K562 (cell line): ENCODE data around the gene CENPH. TPM values are rescaled to one million over a fixed set of nuclear protein-coding genes. Genes with fewer than 3 reads are reported as not detected.

Source experiments
- ATAC-seq: fragments of 200-7000 bp; cut with Tn5 transposase; 3 replicates; pipeline ENCODE4 v1.9.1; 2020; ENCODE audit warnings: moderate library complexity
- BruUV-seq: library from RNA; stranded (reverse); fragments of 400-500 nt; replicated peaks from 2 replicates; lab custom pipeline; 2021; lab: Mats Ljungman, UMichigan
- CTCF ChIA-PET: fragments of 300-600 bp; formaldehyde crosslinking; extraction: SDS; loops from one replicate; lab custom pipeline; 2021; ENCODE audit warnings: low intra/inter-chr PET ratio; lab: Yijun Ruan, JAX
- POLR2A ChIA-PET: fragments of 300-600, 350-650 bp; sonication (Branson Sonifier 250); formaldehyde crosslinking; extraction: SDS; loops from one replicate; lab custom pipeline; 2021; ENCODE audit warnings: antibody characterized with exemption, inconsistent platforms; lab: Yijun Ruan, JAX
- DNase-seq, 4 experiments: peaks; one replicate each; pipeline versions ENCODE4 v3.0.0 to v3.0.0-alpha.2; 2011 to 2018; ENCODE audit warnings: low spot score in 3 of 4, mixed read lengths in 3 of 4; ENCODE audit errors: extremely low read depth in 1 of 4
- FAIRE-seq: peaks from 2 replicates; lab custom pipeline; 2011; peaks lifted over from hg19 to GRCh38; lab: Jason Lieb, UNC
- H2AFZ ChIP-seq: 2 replicates; pipeline ENCODE4 v1.6.0; 2011; ENCODE audit warnings: low read depth, low read length, control low read depth, inconsistent platforms
- H3K27ac ChIP-seq: fragments of 200-600 bp; 3 replicates; pipeline ENCODE4 v1.8.0; 2011; ENCODE audit warnings: low read depth, mild to moderate bottlenecking, control low read depth, inconsistent platforms, low read length, moderate library complexity, mixed read lengths; ENCODE audit errors: extremely low read depth
- H3K27me3 ChIP-seq, 2 experiments: fragments of 300-600 bp in 1 of 2; 2 replicates in 1 of 2; 3 replicates in 1 of 2; pipeline versions ENCODE4 v1.6.0 to v1.8.0; 2011; ENCODE audit warnings: inconsistent platforms in 2 of 2, low read length in 2 of 2, mild to moderate bottlenecking in 1 of 2, mixed read lengths in 1 of 2, moderate library complexity in 1 of 2; ENCODE audit not compliant: control insufficient read depth in 2 of 2, insufficient read depth in 2 of 2
- H3K36me3 ChIP-seq: fragments of 300-600 bp; 3 replicates; pipeline ENCODE4 v1.8.0; 2011; ENCODE audit warnings: mild to moderate bottlenecking, low read length, inconsistent platforms; ENCODE audit not compliant: control insufficient read depth, insufficient read depth
- H3K4me1 ChIP-seq, 2 experiments: fragments of 200-600 bp in 1 of 2; replicated peaks in 1 of 2; 2 replicates in 1 of 2; 3 replicates in 1 of 2; pipeline versions ENCODE4 v1.5.1 to v1.8.0; 2011; ENCODE audit warnings: inconsistent platforms in 2 of 2, low read length in 2 of 2, mild to moderate bottlenecking in 1 of 2, mixed read lengths in 1 of 2, moderate library complexity in 1 of 2; ENCODE audit not compliant: control insufficient read depth in 2 of 2, insufficient read depth in 2 of 2
- H3K4me2 ChIP-seq: 2 replicates; pipeline ENCODE4 v1.6.1; 2011; ENCODE audit warnings: low read length, control low read depth, inconsistent platforms, mixed read lengths; ENCODE audit not compliant: insufficient read depth
- H3K4me3 ChIP-seq: fragments of 200-600 bp; sonication (generic), shearing (Covaris generic); 2 replicates; pipeline ENCODE4 v1.5.1; 2016; ENCODE audit warnings: control low read depth, inconsistent platforms
- H3K79me2 ChIP-seq: fragments of 200-600 bp; 3 replicates; pipeline ENCODE4 v1.8.0; 2011; ENCODE audit warnings: low read length, inconsistent platforms; ENCODE audit not compliant: control insufficient read depth, insufficient read depth
- H3K9ac ChIP-seq, 2 experiments: 2 replicates each; pipeline versions ENCODE4 v1.6.0 to v1.6.1; 2011; ENCODE audit warnings: low read depth in 2 of 2, low read length in 2 of 2, control low read depth in 1 of 2, inconsistent platforms in 1 of 2, mild to moderate bottlenecking in 1 of 2, mixed read lengths in 1 of 2; ENCODE audit not compliant: insufficient read depth in 1 of 2
- H3K9me1 ChIP-seq: one replicate; pipeline ENCODE4 v1.6.0; 2011; ENCODE audit warnings: inconsistent platforms, mild to moderate bottlenecking, low read length, moderate library complexity; ENCODE audit not compliant: control insufficient read depth, insufficient read depth
- H3K9me3 ChIP-seq: replicated peaks from 2 replicates; pipeline ENCODE4 v1.5.1; 2011; ENCODE audit warnings: low read depth, low read length, inconsistent platforms; ENCODE audit not compliant: control insufficient read depth, insufficient read depth
- H4K20me1 ChIP-seq: replicated peaks from 2 replicates; pipeline ENCODE4 v1.6.1; 2011; ENCODE audit warnings: low read length, inconsistent platforms, mixed read lengths; ENCODE audit not compliant: control insufficient read depth, insufficient read depth
- AFF1 ChIP-seq, 2 experiments: fragments of 450-650 bp; IDR thresholded peaks; 2 replicates each; pipeline ENCODE4 v1.6.1; 2018; ENCODE audit warnings: mild to moderate bottlenecking in 2 of 2, low read depth in 1 of 2; ENCODE audit not compliant: partially characterized antibody in 2 of 2
- BHLHE40 ChIP-seq: IDR thresholded peaks from 2 replicates; pipeline ENCODE4 v1.6.1; 2011; ENCODE audit warnings: low read length, improper control_type of control experiment
- CBFA2T3 ChIP-seq: fragments of 450-650 bp; IDR thresholded peaks from 2 replicates; pipeline ENCODE4 v1.6.1; 2017
- CTBP1 ChIP-seq: fragments of 450-650 bp; IDR thresholded peaks from 2 replicates; pipeline ENCODE4 v1.6.1; 2016; ENCODE audit warnings: borderline replicate concordance
- EGR1 ChIP-seq: fragments of 450-650 bp; conservative IDR thresholded peaks from 2 replicates; pipeline ENCODE4 v1.6.1; 2017; ENCODE audit warnings: mild to moderate bottlenecking
- ESRRA ChIP-seq: fragments of 450-650 bp; IDR thresholded peaks from 2 replicates; pipeline ENCODE4 v1.6.1; 2014; ENCODE audit warnings: low read depth, mild to moderate bottlenecking, moderate library complexity, borderline replicate concordance
- HDAC1 ChIP-seq, 2 experiments: fragments of 450-650 bp; IDR thresholded peaks; 2 replicates each; pipeline ENCODE4 v1.6.1; 2016 to 2017; ENCODE audit warnings: inconsistent platforms in 1 of 2, mild to moderate bottlenecking in 1 of 2, moderate library complexity in 1 of 2
- KHSRP ChIP-seq: fragments of 450-650 bp; IDR thresholded peaks from 2 replicates; pipeline ENCODE4 v1.6.1; 2017
- MYC ChIP-seq, 2 experiments: fragments of 250-450 bp in 1 of 2; sonication (Bioruptor Pico) in 1 of 2; IDR thresholded peaks; 2 replicates each; pipeline versions ENCODE4 v1.5.1 to v1.6.1; 2012 to 2021; ENCODE audit warnings: low read depth in 2 of 2, borderline replicate concordance in 1 of 2, improper control_type of control experiment in 1 of 2, low read length in 1 of 2, mild to moderate bottlenecking in 1 of 2, moderate library complexity in 1 of 2
- NR2C1 ChIP-seq, 2 experiments: fragments of 450-650 bp; IDR thresholded peaks; 2 replicates each; pipeline ENCODE4 v1.6.1; 2017; ENCODE audit warnings: mild to moderate bottlenecking in 2 of 2, antibody characterized with exemption in 1 of 2, inconsistent platforms in 1 of 2, missing compliant biosample characterization in 1 of 2, missing genetic modification characterization in 1 of 2
- RNF219 ChIP-seq: fragments of 250-450 bp; sonication (Bioruptor Pico); IDR thresholded peaks from 2 replicates; pipeline ENCODE4 v1.5.0; 2022; ENCODE audit warnings: mild to moderate bottlenecking
- ZBTB17 ChIP-seq: fragments of 450-650 bp; formaldehyde crosslinking; IDR thresholded peaks from 2 replicates; pipeline ENCODE4 v1.4.0; 2020; ENCODE audit warnings: mild to moderate bottlenecking
- ZBTB26 ChIP-seq: fragments of 450-650 bp; formaldehyde crosslinking; IDR thresholded peaks from 2 replicates; pipeline ENCODE4 v1.4.0; 2022; ENCODE audit warnings: missing genetic modification characterization
- WGBS: fragments of 100-300 bp; shearing (Covaris generic); methylation state at CpG from one replicate; pipeline ENCODE4 v1.1.6; 2016; ENCODE audit warnings: low coverage, mixed read lengths; ENCODE audit not compliant: insufficient coverage; ENCODE audit errors: missing lambda C conversion rate; 5-methylcytosine and 5-hydroxymethylcytosine counted together
- in situ Hi-C: fragments of 300-500 bp; cut with MboI; formaldehyde crosslinking; loops from 4 replicates; pipeline ENCODE4 v1.15.0; 2018; ENCODE audit warnings: inconsistent platforms, mixed read lengths
- intact Hi-C: fragments of 100-400 bp; cut with micrococcal nuclease; formaldehyde crosslinking; loops from 2 replicates; pipeline ENCODE4 v1.14.2; 2022
- polyA plus RNA-seq, 8 experiments: library from polyadenylated mRNA; depleted of rRNA in 4 of 8; stranded (reverse) in 5 of 8; unstranded in 3 of 8; fragments of >200 nt; fragmentation: Nextera tagmentation in 2 of 8; fragmentation: Illumina TruSeq in 1 of 8; extraction: Ambion mirVana in 2 of 8; extraction: Trizol in 1 of 8; gene quantifications; 2 replicates each; pipeline versions ENCODE4 v1.2.1 to v1.2.3, GENCODE V29; 2011 to 2014; ENCODE audit warnings: inconsistent platforms in 1 of 8, missing spikeins in 1 of 8
- total RNA-seq, 7 experiments: library from RNA; depleted of rRNA in 6 of 7; stranded (reverse); fragments of >200 nt in 6 of 7; fragmentation: Illumina TruSeq in 2 of 7; extraction: Trizol in 2 of 7; gene quantifications; 2 replicates each; pipeline versions ENCODE4 v1.2.1 to v1.2.3, GENCODE V29; 2011 to 2021; ENCODE audit warnings: low replicate concordance in 1 of 7

Gene CENPH
- total and polyA plus RNA-seq, 9 of the 15 experiments (the other 6 are each of a cell fraction or from before 2014, with no cell fraction given), result 10.5 to 124 (median 74.9) TPM

- TF ChIP-seq EGR1 (0 out of 2 replicates have a peak, but pooled peaks have one; percentile 17), NR2C1 (IDR thresholded peaks at IDR 0.05) (peak; percentile 36; the same call in 1 of the 2 replicates), NR2C1 (tag; IDR thresholded peaks at IDR 0.05) (peak; percentile 43), HDAC1 (IDR thresholded peaks at IDR 0.05) (peak in 1 of 2 experiments; percentile 54; a peak in 1 of 4 replicates), CBFA2T3 (peak; percentile 80), CTBP1 (peak; percentile 42; the same call in 1 of the 2 replicates)
Measured at GRCh38 chr5:69220833-69221232, 31.4 kb downstream of the CENPH start (continued).

- in situ Hi-C loops, result no loop called here
- H3K27me3 ChIP-seq, result no peaks in the 10 kb centered on the region
- H3K9me1 ChIP-seq, result no peaks in the 10 kb centered on the region
- no peak for DNase-seq
- H4K20me1 ChIP-seq, result no peaks in the 10 kb centered on the region
- ChIA-PET CTCF (no interaction called here), POLR2A (no interaction called here)
- H3K9me3 ChIP-seq, result 0 out of 2 replicates have a peak, but pooled peaks cover 3% of the 10 kb centered on the region
- no TSS peak for BruUV-seq
- 85% methylated on average over 8 of the region's 8 CpGs for WGBS
- no peak overlapping the region for H2AFZ ChIP-seq
- H3K79me2 ChIP-seq, result peaks cover 39% of the 10 kb centered on the region
- intact Hi-C loops, result no loop called here
- FAIRE-seq, result no peak
- peaks cover 2 to 8% of the 10 kb centered on the region in 2 experiments; a peak in 4 of 5 replicates for H3K4me1 ChIP-seq
- no peak overlapping the region for H3K9ac ChIP-seq
- H3K4me3 ChIP-seq, result no peak overlapping the region
- H3K4me2 ChIP-seq, result no peak overlapping the region
- peaks cover 55% of the 10 kb centered on the region for H3K36me3 ChIP-seq
- ATAC-seq, result no peak
- H3K27ac ChIP-seq, result no peak overlapping the region
- TF ChIP-seq BHLHE40 (no peak), KHSRP (no peak), MYC (IDR thresholded peaks at IDR 0.05; ENCODE audit: low read depth, low read length) (no peak), MYC (CRISPR knock-in tag; IDR thresholded peaks at IDR 0.05; ENCODE audit: borderline replicate concordance, low read depth) (no peak), ZBTB17 (CRISPR knock-in tag) (no peak), AFF1 (IDR thresholded peaks at IDR 0.05; ENCODE audit: low read depth in 1 of 2, partially characterized antibody in 2 of 2) (no peak), RNF219 (CRISPR knock-in tag) (no peak), ESRRA (no peak), ZBTB26 (CRISPR knock-in tag) (no peak)
Measured at GRCh38 chr5:69224520-69224919, 35.1 kb downstream of the CENPH start.
